NCI-H345 treated with DMSO at 0.1 percent for 48 hours (cell line): Measurements from ENCODE around the gene HOMER1.
"Not testable (repeated sequence)": the region's sequence is repeated elsewhere in the genome, so short reads cannot be mapped to it uniquely, and the experiment has no call there.

ENCODE experiments used
- DNase-seq: peaks from one replicate; lab custom pipeline; 2025; ENCODE audit not compliant: unreplicated experiment; lab: John Stamatoyannopoulos, UW

The HOMER1 gene

GRCh38 chr5:79517601-79518000 is 3.7 kb upstream of the HOMER1 start:
- no peak for DNase-seq

GRCh38 chr5:79516986-79517385 is 3.1 kb upstream of the HOMER1 start:
- DNase-seq, result no peak

GRCh38 chr5:79516331-79516730 is 2.4 kb upstream of the HOMER1 start:
- DNase-seq, result not testable (repeated sequence)

- peak; percentile 81 for DNase-seq
These were observed 614 bp upstream of the HOMER1 start for GRCh38 chr5:79514391-79515105.

- peak; percentile 12 for DNase-seq
These were observed 628 bp downstream of the HOMER1 start for GRCh38 chr5:79513308-79513703.

- no peak for DNase-seq
These were observed 1.2 kb downstream of the HOMER1 start for GRCh38 chr5:79512471-79513307.

GRCh38 chr5:79512049-79512448 is 1.9 kb downstream of the HOMER1 start:
- DNase-seq, result no peak

- no peak for DNase-seq
These were observed 3.3 kb downstream of the HOMER1 start for GRCh38 chr5:79510638-79511037.

GRCh38 chr5:79509244-79509885 is 4.6 kb downstream of the HOMER1 start:
- DNase-seq, result no peak

- DNase-seq, result no peak
These were observed 5.1 kb downstream of the HOMER1 start for GRCh38 chr5:79508794-79509193.

GRCh38 chr5:79508354-79508753 is 5.6 kb downstream of the HOMER1 start:
- no peak for DNase-seq

GRCh38 chr5:79507251-79508205 is 6.4 kb downstream of the HOMER1 start:
- DNase-seq, result no peak

GRCh38 chr5:79505138-79505537 is 8.8 kb downstream of the HOMER1 start:
- DNase-seq, result no peak

- no peak for DNase-seq
These were observed 10.0 kb downstream of the HOMER1 start for GRCh38 chr5:79503794-79504495.

- no peak for DNase-seq
These were observed 14.2 kb downstream of the HOMER1 start for GRCh38 chr5:79499640-79500273.

GRCh38 chr5:79495311-79495710 is 18.6 kb downstream of the HOMER1 start:
- peak; percentile 14 for DNase-seq

GRCh38 chr5:79493596-79494345 is 20.2 kb downstream of the HOMER1 start:
- DNase-seq, result no peak

GRCh38 chr5:79491690-79492317 is 22.1 kb downstream of the HOMER1 start:
- DNase-seq, result no peak
